Uterus (tissue), 4 donors: ENCODE measurements around the gene PARP1. TPM values are rescaled to one million over a fixed set of nuclear protein-coding genes. Genes with fewer than 3 reads are reported as not detected.

Experiments used
- DNase-seq, 2 donors: peaks; one replicate each; pipeline ENCODE4 v3.0.0-alpha.2; 2019 to 2020
- H3K27ac ChIP-seq, 2 donors: fragments of 200-600 bp; sonication (generic); 1 replicate in 1 of 2; 2 replicates in 1 of 2; pipeline ENCODE4 v1.5.1; 2016 to 2018
- H3K27me3 ChIP-seq, 2 donors: fragments of 200-600 bp; sonication (generic); one replicate each; pipeline ENCODE4 v1.5.1; 2018 to 2019; ENCODE audit warnings: control low read depth in 1 of 2
- H3K36me3 ChIP-seq, 2 donors: fragments of 200-600 bp; sonication (generic); one replicate each; pipeline ENCODE4 v1.5.1; 2019; ENCODE audit warnings: control low read depth in 1 of 2
- H3K4me1 ChIP-seq, 2 donors: fragments of 200-600 bp; sonication (generic); one replicate each; pipeline ENCODE4 v1.5.1; 2018 to 2019; ENCODE audit warnings: control low read depth in 1 of 2
- H3K4me3 ChIP-seq, 2 donors: fragments of 200-600 bp; sonication (generic); 1 replicate in 1 of 2; 2 replicates in 1 of 2; pipeline ENCODE4 v1.5.1; 2018 to 2019; ENCODE audit warnings: mild to moderate bottlenecking in 1 of 2
- H3K9me3 ChIP-seq, 2 donors: fragments of 200-600 bp; sonication (generic); one replicate each; pipeline ENCODE4 v1.5.1; 2019; ENCODE audit warnings: control low read depth in 1 of 2
- POLR2A ChIP-seq, 2 donors: fragments of 450-650 bp; IDR thresholded peaks; one replicate each; pipeline ENCODE4 v1.6.1; 2016; ENCODE audit warnings: antibody characterized with exemption in 2 of 2, mild to moderate bottlenecking in 1 of 2, moderate library complexity in 1 of 2
- intact Hi-C: fragments of 100-400 bp; cut with DNase I; formaldehyde crosslinking; loops from one replicate; pipeline ENCODE4 v1.15.1; 2023; ENCODE audit warnings: low total_unique reads
- total RNA-seq, 4 donors: library from RNA; depleted of rRNA in 3 of 4; stranded (reverse); fragments of >200 nt in 3 of 4; gene quantifications; one replicate each; pipeline versions ENCODE4 v1.1.0 to v1.2.4, GENCODE V29; 2014 to 2023
- TF ChIP-seq, protein P1 (sequence below), 4 experiments: fragments of 200-600 bp in 2 of 4; fragments of 450-650 bp in 2 of 4; sonication (generic) in 2 of 4; IDR thresholded peaks; one replicate each; pipeline ENCODE4 v1.5.1; 2016 to 2019; ENCODE audit warnings: antibody characterized with exemption in 4 of 4, mild to moderate bottlenecking in 2 of 4, moderate library complexity in 1 of 4
- donor health status: DM: yes; HTN: yes; CAD: no.

The PARP1 gene
- total RNA-seq, 4 donors from 2014 or later = 17.1 to 147 (median 33.8) TPM

DNA sequence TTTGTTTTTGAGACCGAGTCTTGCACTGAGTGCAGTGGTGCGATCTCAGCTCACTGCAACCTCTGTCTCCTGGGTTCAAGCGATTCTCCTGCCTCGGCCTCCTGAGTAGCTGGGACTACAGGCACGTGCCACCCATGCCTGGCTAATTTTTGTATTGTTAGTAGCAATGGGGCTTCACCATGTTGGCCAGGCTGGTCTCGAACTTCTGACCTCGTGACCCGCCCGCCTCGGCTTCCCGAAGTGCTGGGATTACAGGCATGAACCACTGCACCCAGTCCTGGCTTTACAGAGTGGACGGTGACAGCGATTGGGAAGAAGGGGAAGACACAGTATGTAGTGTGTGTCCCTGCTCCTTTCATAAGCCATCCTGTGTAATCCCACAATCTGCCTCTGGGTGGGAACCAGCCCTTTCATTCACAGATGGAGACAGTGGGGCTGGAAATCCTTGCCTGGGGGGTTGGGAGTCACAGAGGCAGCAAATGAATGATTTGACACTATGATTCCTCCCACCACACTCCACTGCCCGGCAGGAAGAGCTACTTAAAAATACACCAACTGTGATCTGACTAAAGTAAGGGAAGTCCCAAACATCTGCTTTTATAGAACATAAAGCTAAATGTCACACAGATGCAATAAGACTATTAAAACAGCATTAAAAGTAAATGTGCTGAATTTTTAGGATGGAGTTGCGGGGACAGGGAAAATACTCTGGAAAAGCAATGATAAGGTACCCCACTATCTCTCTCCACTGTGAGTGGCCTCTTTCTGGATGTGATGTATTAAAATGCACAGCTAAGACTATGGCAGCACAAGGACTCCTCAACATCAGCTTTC is 4.5 kb downstream of the PARP1 start:
- Histone ChIP-seq H3K27ac (no peak overlapping the region), H3K4me3 (no peak overlapping the region), H3K9me3 (no peaks in the 10 kb centered on the region), H3K27me3 (no peaks in the 10 kb centered on the region), H3K36me3 (no peaks in the 10 kb centered on the region), H3K4me1 (peaks cover 14 to 19% of the 10 kb centered on the region in 2 donors)
- DNase-seq = no peak
- intact Hi-C loops = no loop called here
- TF ChIP-seq, protein P1, sequence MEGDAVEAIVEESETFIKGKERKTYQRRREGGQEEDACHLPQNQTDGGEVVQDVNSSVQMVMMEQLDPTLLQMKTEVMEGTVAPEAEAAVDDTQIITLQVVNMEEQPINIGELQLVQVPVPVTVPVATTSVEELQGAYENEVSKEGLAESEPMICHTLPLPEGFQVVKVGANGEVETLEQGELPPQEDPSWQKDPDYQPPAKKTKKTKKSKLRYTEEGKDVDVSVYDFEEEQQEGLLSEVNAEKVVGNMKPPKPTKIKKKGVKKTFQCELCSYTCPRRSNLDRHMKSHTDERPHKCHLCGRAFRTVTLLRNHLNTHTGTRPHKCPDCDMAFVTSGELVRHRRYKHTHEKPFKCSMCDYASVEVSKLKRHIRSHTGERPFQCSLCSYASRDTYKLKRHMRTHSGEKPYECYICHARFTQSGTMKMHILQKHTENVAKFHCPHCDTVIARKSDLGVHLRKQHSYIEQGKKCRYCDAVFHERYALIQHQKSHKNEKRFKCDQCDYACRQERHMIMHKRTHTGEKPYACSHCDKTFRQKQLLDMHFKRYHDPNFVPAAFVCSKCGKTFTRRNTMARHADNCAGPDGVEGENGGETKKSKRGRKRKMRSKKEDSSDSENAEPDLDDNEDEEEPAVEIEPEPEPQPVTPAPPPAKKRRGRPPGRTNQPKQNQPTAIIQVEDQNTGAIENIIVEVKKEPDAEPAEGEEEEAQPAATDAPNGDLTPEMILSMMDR (IDR thresholded peaks at IDR 0.05) = no peak
- no peak for TF ChIP-seq POLR2A (IDR thresholded peaks at IDR 0.05)

GRCh38 chr1:226402739-226403165 is 5.1 kb downstream of the PARP1 start:
- Histone ChIP-seq H3K27ac (no peak overlapping the region), H3K4me3 (no peak overlapping the region), H3K4me1 (peaks cover 14 to 19% of the 10 kb centered on the region in 2 donors), H3K27me3 (no peaks in the 10 kb centered on the region), H3K36me3 (no peaks in the 10 kb centered on the region), H3K9me3 (no peaks in the 10 kb centered on the region)
- no peak for TF ChIP-seq POLR2A (IDR thresholded peaks at IDR 0.05)
- TF ChIP-seq, protein P1 (IDR thresholded peaks at IDR 0.05) = no peak
- intact Hi-C loops = no loop called here
- no peak for DNase-seq

GRCh38 chr1:226401355-226402303 is 6.3 kb downstream of the PARP1 start:
- Histone ChIP-seq H3K9me3 (no peaks in the 10 kb centered on the region), H3K27ac (no peak overlapping the region), H3K36me3 (no peaks in the 10 kb centered on the region), H3K4me1 (peaks cover 14% of the 10 kb centered on the region in 2 donors), H3K4me3 (no peak overlapping the region), H3K27me3 (no peaks in the 10 kb centered on the region)
- TF ChIP-seq POLR2A (IDR thresholded peaks at IDR 0.05) = no peak
- TF ChIP-seq, protein P1 (IDR thresholded peaks at IDR 0.05) = no peak
- intact Hi-C loops = no loop called here
- no peak for DNase-seq

DNA sequence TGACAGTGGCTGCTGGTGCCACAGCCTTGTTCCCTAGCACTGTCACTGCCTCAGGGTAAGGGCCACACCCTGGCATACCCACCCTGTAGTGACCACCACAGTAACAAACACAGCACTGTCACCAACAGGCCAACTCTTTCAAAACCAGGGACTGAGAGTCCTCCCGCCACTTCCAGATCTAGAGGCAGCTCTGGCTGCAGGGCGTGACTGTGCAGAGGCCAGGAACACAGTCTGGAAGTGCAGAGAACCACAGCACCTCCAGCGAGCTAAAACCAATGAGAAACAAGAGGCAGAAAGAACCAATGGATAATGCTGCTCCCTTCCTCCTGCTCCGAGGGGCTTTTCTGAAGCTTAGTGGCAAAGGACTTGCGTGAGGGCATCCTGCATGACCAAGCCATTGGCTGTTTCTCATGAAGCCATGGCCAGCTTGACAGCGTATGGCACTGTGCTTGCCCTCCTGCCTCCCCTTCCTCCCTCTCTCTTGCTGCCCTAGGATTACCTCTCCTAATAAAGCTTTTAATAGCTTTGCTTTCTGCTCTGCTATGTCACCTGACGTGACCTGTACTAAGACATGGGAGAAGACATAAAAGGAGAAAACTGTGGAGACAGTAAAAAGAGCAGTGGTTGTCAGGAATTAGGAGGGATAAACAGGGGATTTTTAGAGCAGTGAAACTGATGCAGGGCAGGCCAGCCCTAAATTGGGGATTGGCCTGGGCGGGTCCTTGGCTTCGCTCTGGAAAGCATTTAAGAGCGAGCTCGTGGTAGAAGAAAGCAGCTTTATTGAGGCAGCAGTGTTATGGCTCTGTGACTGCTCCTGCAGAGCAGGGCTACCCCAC is 7.2 kb downstream of the PARP1 start:
- no peaks in the 10 kb centered on the region for H3K9me3 ChIP-seq
- peaks cover 10 to 11% of the 10 kb centered on the region in 2 donors for H3K4me1 ChIP-seq
- no peak overlapping the region for H3K4me3 ChIP-seq
- no peak overlapping the region for H3K27ac ChIP-seq
- no peaks in the 10 kb centered on the region for H3K36me3 ChIP-seq
- no peak for DNase-seq
- intact Hi-C loops = no loop called here
- H3K27me3 ChIP-seq = no peaks in the 10 kb centered on the region
- TF ChIP-seq POLR2A (IDR thresholded peaks at IDR 0.05) = no peak
- TF ChIP-seq, protein P1 (IDR thresholded peaks at IDR 0.05) = no peak
